ENCODE data around the gene NREP. TPM values are rescaled to one million over a fixed set of nuclear protein-coding genes. Genes with fewer than 3 reads are reported as not detected.

The NREP gene
- total RNA-seq, 2 experiments from 2014 or later: 21.7 to 22.6 TPM

GRCh38 chr5:111745075-111745739 is 11.8 kb downstream of the NREP start:
- TF ChIP-seq CTCF (IDR thresholded peaks at IDR 0.05): no peak
- DNase-seq: no peak
- POLR2A ChIA-PET: no interaction called here
- intact Hi-C loops (cut with micrococcal nuclease): no loop called here
- Mint-ChIP-seq H3K36me3 (ENCODE audit: low read depth) (peaks cover 3% of the 10 kb centered on the region), H3K4me3 (no peak overlapping the region), H3K9me3 (no peaks in the 10 kb centered on the region), H3K27me3 (no peaks in the 10 kb centered on the region), H3K4me1 (ENCODE audit: low read depth) (peaks cover 37% of the 10 kb centered on the region), H3K27ac (no peak overlapping the region)
- CTCF ChIA-PET: interaction anchor here (1.4 kb wide), 1 partner anchor 12 kb away, joined by 3 read pairs; no protein-coding TSS in a partner anchor
- no peak for ATAC-seq

GRCh38 chr5:111744455-111744854 is 12.5 kb downstream of the NREP start:
- Mint-ChIP-seq H3K36me3 (ENCODE audit: low read depth) (peaks cover 3% of the 10 kb centered on the region), H3K9me3 (no peaks in the 10 kb centered on the region), H3K27me3 (no peaks in the 10 kb centered on the region), H3K4me1 (ENCODE audit: low read depth) (peaks cover 37% of the 10 kb centered on the region), H3K27ac (no peak overlapping the region), H3K4me3 (no peak overlapping the region)
- CTCF ChIA-PET: no interaction called here
- no peak for ATAC-seq
- POLR2A ChIA-PET: no interaction called here
- no peak for DNase-seq
- TF ChIP-seq CTCF (IDR thresholded peaks at IDR 0.05): no peak
- intact Hi-C loops (cut with micrococcal nuclease): no loop called here

- intact Hi-C loops (cut with micrococcal nuclease): no loop called here
- Mint-ChIP-seq H3K9me3 (no peaks in the 10 kb centered on the region), H3K4me3 (no peak overlapping the region), H3K36me3 (ENCODE audit: low read depth) (peaks cover 3% of the 10 kb centered on the region), H3K4me1 (ENCODE audit: low read depth) (peaks cover 37% of the 10 kb centered on the region), H3K27ac (no peak overlapping the region), H3K27me3 (no peaks in the 10 kb centered on the region)
- ChIA-PET POLR2A (no interaction called here), CTCF (no interaction called here)
- no peak for TF ChIP-seq CTCF (IDR thresholded peaks at IDR 0.05)
- no peak for ATAC-seq
- no peak for DNase-seq
Measured at GRCh38 chr5:111743988-111744387, 13.0 kb downstream of the NREP start.

GRCh38 chr5:111743512-111743911 is 13.5 kb downstream of the NREP start:
- CTCF ChIA-PET: no interaction called here

More at GRCh38 chr5:111743512-111743911, 13.5 kb downstream of the NREP start:
- no peak for TF ChIP-seq CTCF (IDR thresholded peaks at IDR 0.05)
- Mint-ChIP-seq H3K36me3 (ENCODE audit: low read depth) (peaks cover 3% of the 10 kb centered on the region), H3K9me3 (no peaks in the 10 kb centered on the region), H3K4me1 (ENCODE audit: low read depth) (peaks cover 33% of the 10 kb centered on the region), H3K27ac (no peak overlapping the region), H3K4me3 (no peak overlapping the region), H3K27me3 (no peaks in the 10 kb centered on the region)
- intact Hi-C loops (cut with micrococcal nuclease): no loop called here
- POLR2A ChIA-PET: no interaction called here
- DNase-seq (no peak), ATAC-seq (no peak)

Measured in activated CD8-positive, alpha-beta T cell treated with anti-CD3 and anti-CD28 coated beads for 36 hours (primary cell).